ENCODE data around the gene NCF2.
"Not testable (repeated sequence)": the region's sequence is repeated elsewhere in the genome, so short reads cannot be mapped to it uniquely, and the experiment has no call there.

Gene NCF2
- total RNA-seq: 911 to 2,097 (median 1,257) reads per million in 18 experiments

DNA sequence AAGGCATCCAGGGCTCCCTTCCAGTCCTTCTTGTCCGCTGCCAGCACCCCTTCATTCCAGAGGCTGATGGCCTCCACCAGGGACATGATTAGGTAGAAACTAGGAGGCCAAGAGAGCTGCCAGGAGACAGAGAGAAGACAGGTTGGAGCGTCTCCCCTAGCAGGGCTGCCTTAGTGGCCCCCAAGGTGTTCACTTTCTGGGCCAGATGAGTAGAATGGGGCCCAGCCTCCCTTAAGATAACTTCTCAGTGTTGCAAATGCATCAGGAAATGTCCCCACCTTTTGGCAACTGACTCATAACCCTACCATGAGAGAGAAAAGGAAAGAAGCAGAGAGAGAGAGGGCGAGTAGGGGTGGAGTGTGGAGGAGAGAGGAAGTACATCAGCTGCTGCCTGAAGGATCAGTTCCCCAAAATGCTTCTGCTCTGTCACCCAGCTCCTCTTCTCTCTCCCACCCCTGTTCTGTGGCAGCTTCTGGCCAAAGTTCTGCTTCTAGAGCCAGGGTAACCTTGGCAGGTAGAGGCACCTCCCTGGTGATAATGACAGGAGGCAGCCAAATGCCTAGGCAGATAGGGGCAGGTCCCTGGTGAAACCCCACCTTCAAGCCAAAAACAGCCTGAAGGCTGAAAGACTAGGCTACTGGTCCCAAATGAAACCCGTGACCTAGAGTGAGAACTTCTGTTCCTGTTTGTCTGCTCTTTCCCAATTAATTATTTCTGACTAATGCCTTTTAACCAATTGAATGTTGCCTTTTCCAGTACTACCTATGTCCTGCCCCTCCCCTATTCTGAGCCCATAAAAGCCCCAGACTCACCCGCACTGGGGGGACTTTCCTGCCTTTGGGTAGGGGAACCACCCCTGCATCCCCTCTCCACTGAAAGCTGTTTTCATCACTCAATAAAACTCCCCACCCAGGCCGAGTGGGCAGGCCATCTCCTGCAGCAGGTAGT, at the start of gene NCF2:
Gene NCF2 (minus strand): TSS at position 216 of the 948 bp plus-strand sequence. CDS start 130 bp downstream, at position 86.
- DNase-seq: peak; percentile 93 to 98

DNA sequence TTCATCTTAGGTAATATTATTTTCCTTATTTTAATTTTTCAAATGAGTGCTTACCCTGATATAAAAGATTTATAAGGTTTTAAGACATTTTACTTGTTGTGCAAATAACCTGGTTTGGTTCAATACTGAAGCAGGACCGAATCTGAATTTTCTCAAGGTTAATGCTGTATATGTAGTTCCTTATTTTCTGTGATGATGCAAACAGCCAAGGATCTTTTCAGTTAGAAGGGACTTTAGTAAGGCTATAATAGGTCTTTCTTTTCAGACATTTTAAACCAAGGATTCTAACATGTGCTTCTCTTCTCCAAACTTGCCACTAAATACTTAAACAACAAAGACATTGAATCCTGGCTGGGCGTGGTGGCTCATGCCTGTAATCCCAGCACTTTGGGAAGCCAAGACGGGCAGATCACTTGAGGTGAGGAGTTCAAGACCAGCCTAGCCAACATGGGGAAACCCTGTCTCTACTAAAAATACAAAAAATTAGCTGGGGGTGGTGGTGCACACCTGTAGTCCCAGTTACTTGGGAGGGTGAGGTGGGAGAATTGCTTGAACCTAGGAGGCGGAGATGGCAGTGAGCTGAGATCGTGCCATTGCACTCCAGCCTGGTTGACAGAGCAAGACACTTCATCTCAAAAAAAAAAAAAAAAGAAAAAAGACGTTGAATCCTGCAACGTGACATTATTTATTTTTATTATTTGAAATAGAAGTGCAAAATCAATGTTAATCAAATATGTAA, 48.6 kb upstream of the NCF2 start:
- peak in 1 of 2 donors; percentile 54 for DNase-seq

DNA sequence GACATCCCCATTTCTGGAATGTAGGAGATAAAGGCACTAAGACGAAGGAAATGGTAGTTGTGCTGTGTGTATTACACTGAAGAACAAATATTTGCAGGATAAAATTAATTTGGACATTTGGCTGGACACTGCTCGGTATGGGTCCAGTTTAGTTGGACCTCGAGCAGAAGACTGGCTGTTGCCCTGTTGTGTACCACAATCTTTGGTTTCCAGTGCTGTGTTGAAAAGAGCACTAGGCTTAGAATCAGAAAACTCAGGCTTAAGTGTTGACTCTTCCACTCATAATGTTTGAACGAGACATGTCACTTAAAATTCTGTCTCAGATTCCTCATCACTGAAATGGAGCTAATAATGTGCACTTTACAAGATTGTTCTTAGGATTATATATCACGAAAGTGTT, 46.5 kb upstream of the NCF2 start:
- DNase-seq: no peak

DNA sequence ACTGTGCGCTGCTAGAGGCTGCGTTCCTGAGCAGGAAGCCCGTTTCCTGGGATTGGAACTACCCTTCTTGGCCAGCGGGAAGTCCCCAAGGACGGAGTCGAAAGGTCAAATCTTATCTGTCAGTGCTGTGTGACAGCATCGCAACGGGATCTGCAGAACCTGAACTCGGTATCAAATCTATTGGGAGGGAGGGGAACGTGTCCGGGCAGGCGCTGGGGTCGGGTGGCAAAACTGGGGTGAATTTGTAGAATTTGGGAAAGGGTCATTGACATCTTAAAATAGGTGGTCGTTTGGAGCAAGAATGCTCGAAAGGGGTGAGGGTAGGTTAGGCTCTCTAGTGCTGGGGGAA, 46.0 kb upstream of the NCF2 start:
- DNase-seq: no peak

- DNase-seq: peak; percentile 99 to 100
These were observed 45.5 kb upstream of the NCF2 start, which contains the start of gene ARPC5 for GRCh38 chr1:183635606-183636333. TSS of gene ARPC5 (minus strand) at chr1:183635783. CDS start at chr1:183635659, 124 bp downstream.

- peak; percentile 41 to 64 for DNase-seq
These were observed 44.9 kb upstream of the NCF2 start for GRCh38 chr1:183635099-183635605.

DNA sequence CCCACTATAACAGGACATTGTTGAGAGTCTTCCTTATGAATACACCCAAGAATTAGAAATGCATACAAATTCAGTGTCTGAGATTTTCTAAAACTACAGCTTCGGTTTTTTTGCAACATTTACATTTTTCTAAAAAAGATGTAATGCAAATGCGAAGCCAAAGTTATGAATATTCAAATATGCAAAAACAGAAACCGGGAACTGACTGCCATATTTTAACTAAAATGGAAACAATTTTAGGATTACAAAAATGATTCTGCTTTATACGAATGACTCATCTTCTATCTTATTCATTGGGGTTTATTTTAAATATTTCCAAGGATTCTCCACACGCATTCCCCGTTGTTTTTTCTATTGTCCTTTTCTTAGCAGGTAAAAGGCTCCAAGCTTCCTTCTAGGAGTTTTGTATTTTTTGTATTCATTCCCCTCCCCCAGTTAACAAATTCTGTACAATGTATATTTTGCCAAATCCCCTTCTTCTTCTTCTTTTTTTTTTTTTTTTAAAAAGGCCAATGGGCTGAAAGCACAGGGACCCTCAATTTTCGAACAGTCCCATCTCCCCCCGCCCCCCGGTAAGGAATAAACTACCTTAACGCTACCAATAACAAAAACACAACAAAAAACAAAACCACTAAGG, 44.3 kb upstream of the NCF2 start:
- peak in 1 of 2 donors; percentile 51 for DNase-seq

GRCh38 chr1:183633676-183634343, 43.6 kb upstream of the NCF2 start:
- peak; percentile 63 to 66 for DNase-seq

- DNase-seq: no peak
These were observed 42.7 kb upstream of the NCF2 start for GRCh38 chr1:183632964-183633363.

GRCh38 chr1:183632114-183632513, 41.9 kb upstream of the NCF2 start:
- no peak for DNase-seq

GRCh38 chr1:183630748-183631147, 40.5 kb upstream of the NCF2 start:
- no peak for DNase-seq

GRCh38 chr1:183628537-183628936, 38.3 kb upstream of the NCF2 start:
- no peak for DNase-seq

- peak; percentile 57 to 62 for DNase-seq
These were observed 36.0 kb upstream of the NCF2 start for GRCh38 chr1:183626236-183626635.

GRCh38 chr1:183622884-183623785, 32.9 kb upstream of the NCF2 start:
- peak; percentile 59 to 60 for DNase-seq

- DNase-seq: no peak
These were observed 31.8 kb upstream of the NCF2 start for GRCh38 chr1:183622013-183622412.

- DNase-seq: no peak
These were observed 30.1 kb upstream of the NCF2 start for GRCh38 chr1:183620311-183620710.

DNA sequence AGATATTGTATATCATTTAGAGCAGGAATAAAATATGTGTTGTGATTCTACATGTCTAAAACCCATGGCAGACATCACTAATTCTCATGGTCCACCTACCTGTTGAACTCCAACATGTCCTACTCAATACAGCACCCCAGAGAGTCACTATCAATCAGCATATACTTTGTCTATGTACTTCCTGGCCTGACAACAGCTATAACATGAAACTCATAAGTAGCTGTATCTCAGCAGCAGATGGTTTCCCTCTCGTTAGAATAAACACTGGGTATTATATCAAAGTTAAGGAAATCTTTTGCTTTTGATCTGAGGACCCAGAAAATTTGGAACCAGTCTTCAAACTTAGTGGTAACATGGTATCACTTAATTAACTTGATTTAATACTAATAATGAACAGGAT, 29.5 kb upstream of the NCF2 start:
- DNase-seq: no peak

GRCh38 chr1:183618202-183618601, 27.9 kb upstream of the NCF2 start:
- not testable (repeated sequence) for DNase-seq

DNA sequence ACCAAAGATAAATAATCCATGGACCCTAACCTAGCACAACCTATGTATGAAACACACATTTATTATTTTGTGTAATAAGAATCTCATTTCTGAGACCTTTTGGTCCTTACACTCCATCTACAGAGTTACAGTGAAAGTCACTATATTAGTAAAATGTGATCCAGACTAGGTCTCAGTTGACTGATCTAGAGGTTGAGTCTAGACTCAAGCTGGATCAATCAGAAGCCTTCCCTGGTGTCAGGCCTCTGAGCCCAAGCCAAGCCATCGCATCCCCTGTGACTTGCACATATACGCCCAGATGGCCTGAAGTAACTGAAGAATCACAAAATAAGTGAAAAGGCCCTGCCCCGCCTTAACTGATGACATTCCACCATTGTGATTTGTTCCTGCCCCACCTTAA, 22.7 kb upstream of the NCF2 start:
- not testable (repeated sequence) for DNase-seq

DNA sequence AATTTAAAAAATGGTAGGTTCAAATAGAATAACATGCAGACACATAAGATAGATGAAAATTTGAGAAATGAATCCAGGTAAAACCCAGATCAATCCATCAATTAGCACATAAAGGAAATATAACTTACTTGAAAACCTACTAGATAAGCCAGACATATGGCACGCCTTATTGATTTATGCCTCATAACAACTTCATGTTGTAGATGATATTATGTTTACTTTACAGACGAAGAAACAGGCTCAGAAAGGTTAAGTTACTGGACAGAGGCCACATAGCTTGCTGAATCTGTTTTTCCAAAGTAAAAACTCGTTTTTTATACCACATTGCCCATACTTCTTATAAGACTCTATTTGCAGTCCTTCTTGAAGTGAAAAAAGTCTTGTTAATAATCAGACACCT, 22.1 kb upstream of the NCF2 start:
- DNase-seq: no peak
